ENCODE data around the gene TLL1.

TLL1 gene

GRCh38 chr4:165921546-165921945 lies 48.5 kb downstream of the TLL1 start:
- no peak for DNase-seq (ENCODE audit: low read depth)
- TF ChIP-seq, protein P1, sequence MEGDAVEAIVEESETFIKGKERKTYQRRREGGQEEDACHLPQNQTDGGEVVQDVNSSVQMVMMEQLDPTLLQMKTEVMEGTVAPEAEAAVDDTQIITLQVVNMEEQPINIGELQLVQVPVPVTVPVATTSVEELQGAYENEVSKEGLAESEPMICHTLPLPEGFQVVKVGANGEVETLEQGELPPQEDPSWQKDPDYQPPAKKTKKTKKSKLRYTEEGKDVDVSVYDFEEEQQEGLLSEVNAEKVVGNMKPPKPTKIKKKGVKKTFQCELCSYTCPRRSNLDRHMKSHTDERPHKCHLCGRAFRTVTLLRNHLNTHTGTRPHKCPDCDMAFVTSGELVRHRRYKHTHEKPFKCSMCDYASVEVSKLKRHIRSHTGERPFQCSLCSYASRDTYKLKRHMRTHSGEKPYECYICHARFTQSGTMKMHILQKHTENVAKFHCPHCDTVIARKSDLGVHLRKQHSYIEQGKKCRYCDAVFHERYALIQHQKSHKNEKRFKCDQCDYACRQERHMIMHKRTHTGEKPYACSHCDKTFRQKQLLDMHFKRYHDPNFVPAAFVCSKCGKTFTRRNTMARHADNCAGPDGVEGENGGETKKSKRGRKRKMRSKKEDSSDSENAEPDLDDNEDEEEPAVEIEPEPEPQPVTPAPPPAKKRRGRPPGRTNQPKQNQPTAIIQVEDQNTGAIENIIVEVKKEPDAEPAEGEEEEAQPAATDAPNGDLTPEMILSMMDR (IDR thresholded peaks at IDR 0.05; ENCODE audit: low read length, missing control alignments): no peak
- no peak overlapping the region for H3K4me3 ChIP-seq (replicated peaks; ENCODE audit: low read depth, low read length)

- TF ChIP-seq, protein P1 (IDR thresholded peaks at IDR 0.05; ENCODE audit: low read length, missing control alignments): no peak
- no peak for DNase-seq (ENCODE audit: low read depth)
- no peak overlapping the region for H3K4me3 ChIP-seq (replicated peaks; ENCODE audit: low read depth, low read length)
Observed at GRCh38 chr4:165922747-165923146, 49.7 kb downstream of the TLL1 start.

- TF ChIP-seq, protein P1 (IDR thresholded peaks at IDR 0.05; ENCODE audit: low read length, missing control alignments): no peak
- no peak overlapping the region for H3K4me3 ChIP-seq (replicated peaks; ENCODE audit: low read depth, low read length)
- no peak for DNase-seq (ENCODE audit: low read depth)
Observed at GRCh38 chr4:165926307-165926706, 53.3 kb downstream of the TLL1 start.

DNA sequence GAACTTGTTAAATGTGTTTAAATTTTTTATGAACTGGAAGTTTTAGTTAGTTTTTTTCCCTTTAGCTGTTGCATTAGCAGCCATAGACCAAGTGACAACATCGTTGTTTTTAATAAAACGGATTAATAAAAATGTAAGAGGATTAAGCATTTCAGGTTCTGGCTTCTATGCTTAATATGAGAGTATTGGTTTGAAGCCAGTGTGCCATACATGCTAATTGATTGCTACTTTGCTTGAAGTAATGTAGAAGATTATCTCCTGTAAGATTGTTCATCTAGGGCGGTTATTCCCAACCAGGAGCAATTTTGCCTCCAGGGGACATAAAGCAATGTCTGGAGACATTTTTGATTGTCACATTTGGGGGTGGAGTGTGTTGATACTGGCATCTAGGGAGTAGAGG lies 54.3 kb downstream of the TLL1 start:
- no peak for DNase-seq (ENCODE audit: low read depth)
- TF ChIP-seq, protein P1 (IDR thresholded peaks at IDR 0.05; ENCODE audit: low read length, missing control alignments): no peak

DNA sequence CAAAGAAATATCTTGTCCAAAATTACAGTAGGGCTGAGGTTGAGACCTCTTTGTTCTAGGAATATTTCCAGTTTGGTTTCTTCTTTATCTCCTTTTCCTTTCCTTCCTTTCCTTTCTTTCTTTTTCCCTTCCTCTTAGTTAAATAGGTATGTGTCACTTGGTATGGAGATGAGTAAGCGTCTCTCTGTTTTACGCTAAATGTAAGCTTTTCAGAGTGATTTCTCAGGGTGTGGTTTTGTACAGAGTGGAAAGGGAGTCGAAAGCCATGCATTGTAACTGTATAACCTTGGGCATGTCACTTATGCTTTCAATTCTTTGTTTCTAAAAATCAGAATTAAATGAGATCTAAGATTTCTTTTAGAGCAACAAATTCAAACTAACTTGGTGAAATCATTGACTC lies 54.8 kb downstream of the TLL1 start:
- no peak for DNase-seq (ENCODE audit: low read depth)
- H3K4me3 ChIP-seq (replicated peaks; ENCODE audit: low read depth, low read length): no peak overlapping the region
- TF ChIP-seq, protein P1 (IDR thresholded peaks at IDR 0.05; ENCODE audit: low read length, missing control alignments): no peak

More for the DNA sequence above, 54.3 kb downstream of the TLL1 start:
- H3K4me3 ChIP-seq (replicated peaks; ENCODE audit: low read depth, low read length): no peak overlapping the region

GRCh38 chr4:165928601-165929000 lies 55.6 kb downstream of the TLL1 start:
- TF ChIP-seq, protein P1 (IDR thresholded peaks at IDR 0.05; ENCODE audit: low read length, missing control alignments): no peak
- H3K4me3 ChIP-seq (replicated peaks; ENCODE audit: low read depth, low read length): no peak overlapping the region
- DNase-seq (ENCODE audit: low read depth): no peak

DNA sequence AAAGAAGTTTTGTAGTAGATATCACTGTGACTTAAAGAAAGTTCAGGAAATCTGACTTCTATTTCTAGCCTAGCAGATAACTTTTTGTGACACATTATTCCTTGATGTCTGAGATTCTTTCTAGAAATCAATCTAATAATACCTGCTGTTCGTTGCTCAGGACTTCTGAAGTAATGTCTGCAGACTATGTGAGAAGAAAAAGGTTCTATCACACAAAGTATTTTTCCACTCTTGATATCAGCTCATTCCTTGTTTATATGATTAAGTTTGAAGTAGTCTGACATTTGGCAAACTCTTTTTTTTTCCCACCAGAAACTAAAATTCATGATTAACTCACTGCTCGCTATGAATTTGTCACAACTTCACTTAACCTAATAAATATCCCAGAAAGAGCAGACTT lies 56.6 kb downstream of the TLL1 start:
- TF ChIP-seq, protein P1 (IDR thresholded peaks at IDR 0.05; ENCODE audit: low read length, missing control alignments): no peak
- DNase-seq (ENCODE audit: low read depth): no peak
- H3K4me3 ChIP-seq (replicated peaks; ENCODE audit: low read depth, low read length): no peak overlapping the region
